Pancreas (tissue), 10 donors: Measurements from ENCODE around the gene RBAK. TPM values are rescaled to one million over a fixed set of nuclear protein-coding genes. Genes with fewer than 3 reads are reported as not detected.
"Not testable (repeated sequence)": the region's sequence is repeated elsewhere in the genome, so short reads cannot be mapped to it uniquely, and the experiment has no call there.

Source experiments
- ATAC-seq, 4 donors: fragments of 200-7000 bp; cut with Tn5 transposase; one replicate each; pipeline versions ENCODE4 v1.8.0 to v1.9.1; 2020; ENCODE audit warnings: mild to moderate bottlenecking in 4 of 4, moderate library complexity in 4 of 4
- DNase-seq, 6 donors: peaks; one replicate each; pipeline ENCODE4 v3.0.0-alpha.2; 2020
- FAIRE-seq: peaks from 2 replicates; lab custom pipeline; 2012; peaks lifted over from hg19 to GRCh38; lab: Jason Lieb, UNC
- H3K27ac ChIP-seq, 4 donors: fragments of 200-600 bp; sonication (generic); 1 replicate in 3 of 4; 2 replicates in 1 of 4; pipeline versions ENCODE4 v1.5.0 to v1.8.0; 2020
- H3K27me3 ChIP-seq, 4 donors: fragments of 200-600 bp; one replicate each; pipeline ENCODE4 v1.8.0; 2021
- H3K36me3 ChIP-seq, 3 donors: fragments of 200-600 bp; sonication (generic) in 1 of 3; one replicate each; pipeline versions ENCODE4 v1.5.0 to v1.8.0; 2020 to 2021
- H3K4me1 ChIP-seq, 3 donors: fragments of 200-600 bp; one replicate each; pipeline ENCODE4 v1.8.0; 2021
- H3K4me3 ChIP-seq, 4 donors: fragments of 200-600 bp; sonication (generic) in 2 of 4; one replicate each; pipeline versions ENCODE4 v1.5.0 to v1.8.0; 2020 to 2021
- H3K9me3 ChIP-seq, 4 donors: fragments of 200-600 bp; one replicate each; pipeline ENCODE4 v1.8.0; 2021
- CTCF ChIP-seq, 4 donors: fragments of 200-600 bp; sonication (generic) in 3 of 4; IDR thresholded peaks; one replicate each; pipeline versions ENCODE4 v1.5.0 to v1.8.0; 2021; ENCODE audit warnings: antibody characterized with exemption in 4 of 4
- WGBS, 2 donors: extraction: QIAGEN DNeasy Blood & Tissue Kit; methylation state at CpG; one replicate each; pipeline ENCODE4 v1.1.7; 2013; 5-methylcytosine and 5-hydroxymethylcytosine counted together
- intact Hi-C, 3 donors: fragments of 100-400 bp; cut with DNase I; formaldehyde crosslinking; loops; one replicate each; pipeline versions ENCODE4 v1.11.1 to v1.14.2; 2022
- polyA plus RNA-seq, 2 donors: library from polyadenylated mRNA; stranded (reverse); fragments of 200-250 nt; gene quantifications; one replicate each; pipeline ENCODE4 v1.2.3, GENCODE V29; 2013
- total RNA-seq, 6 donors: library from RNA; stranded (reverse); fragmentation: NEBNext Ultra II Directional in 4 of 6; extraction: Animal tissue kit (Norgen Biotek cat#: 25700) in 4 of 6; gene quantifications; one replicate each; pipeline versions ENCODE4 v1.2.1 to v1.2.4, GENCODE V29; 2021 to 2023
- donor health status: healthy with polysubstance abuse.
- donor health status: DM: no; HTN: no; CAD: no; lungs with moderate emphysema.
- donor health status: DM: no; HTN: no; CAD: no.
- donor health status: control.
- donor health status: control.
- donor health status: Bipolar disorder and iron deficiency.
- donor health status: DM: yes; HTN: yes; CAD: no.
- donor health status: DM: no; HTN: no; CAD: no.
- donor health status: DM: no; HTN: no; CAD: no.
- donor health status: DM: yes; HTN: yes; CAD: no.

RBAK gene
- total and polyA plus RNA-seq, 8 donors = 3.3 to 7.9 (median 5.6) TPM

GRCh38 chr7:5020098-5020497 is 25.6 kb upstream of the RBAK start:
- intact Hi-C loops = no loop called here
- 97% methylated on average over 9 of the region's 9 CpGs for WGBS, 2 donors
- H3K4me1 ChIP-seq = no peaks in the 10 kb centered on the region
- no peak overlapping the region for H3K4me3 ChIP-seq
- H3K36me3 ChIP-seq = no peaks in the 10 kb centered on the region
- ATAC-seq (no peak), DNase-seq (no peak), FAIRE-seq (no peak)
- no peaks in the 10 kb centered on the region for H3K9me3 ChIP-seq
- no peaks in the 10 kb centered on the region for H3K27me3 ChIP-seq
- TF ChIP-seq CTCF (IDR thresholded peaks at IDR 0.05) = no peak
- no peak overlapping the region for H3K27ac ChIP-seq

- H3K27me3 ChIP-seq, H3K36me3 ChIP-seq, DNase-seq, H3K9me3 ChIP-seq, H3K27ac ChIP-seq, H3K4me3 ChIP-seq, FAIRE-seq, intact Hi-C loops, H3K4me1 ChIP-seq, ATAC-seq: not testable (repeated sequence)
- 93 to 96% methylated on average over 14 of the region's 14 CpGs for WGBS, 2 donors
Observed at GRCh38 chr7:5020976-5021550, 24.6 kb upstream of the RBAK start.

GRCh38 chr7:5023626-5024025 is 22.0 kb upstream of the RBAK start:
- DNase-seq, H3K36me3 ChIP-seq, H3K4me1 ChIP-seq, intact Hi-C loops, FAIRE-seq, H3K4me3 ChIP-seq, ATAC-seq, H3K9me3 ChIP-seq, H3K27ac ChIP-seq, H3K27me3 ChIP-seq: not testable (repeated sequence)
- WGBS, 2 donors = 95 to 99% methylated on average over 12 of the region's 12 CpGs

- ATAC-seq, H3K27ac ChIP-seq, H3K27me3 ChIP-seq, H3K36me3 ChIP-seq, intact Hi-C loops, H3K9me3 ChIP-seq, H3K4me1 ChIP-seq, H3K4me3 ChIP-seq, FAIRE-seq, DNase-seq: not testable (repeated sequence)
- 97 to 99% methylated on average over 14 of the region's 14 CpGs for WGBS, 2 donors
Observed at GRCh38 chr7:5027796-5028410, 17.8 kb upstream of the RBAK start.

GRCh38 chr7:5033186-5033585 is 12.5 kb upstream of the RBAK start:
- intact Hi-C loops, H3K27ac ChIP-seq, H3K9me3 ChIP-seq, H3K4me1 ChIP-seq, DNase-seq, ATAC-seq, FAIRE-seq, H3K27me3 ChIP-seq, H3K36me3 ChIP-seq, H3K4me3 ChIP-seq: not testable (repeated sequence)
- 89 to 93% methylated on average over 9 to 10 of the region's 10 CpGs for WGBS, 2 donors

GRCh38 chr7:5035276-5035675 is 10.4 kb upstream of the RBAK start:
- intact Hi-C loops = no loop called here
- no peak overlapping the region for H3K27ac ChIP-seq
- H3K36me3 ChIP-seq = no peaks in the 10 kb centered on the region
- H3K9me3 ChIP-seq = no peaks in the 10 kb centered on the region
- no peak for TF ChIP-seq CTCF (IDR thresholded peaks at IDR 0.05)
- no peak for ATAC-seq
- H3K27me3 ChIP-seq = no peaks in the 10 kb centered on the region
- WGBS, 2 donors = 89 to 90% methylated on average over 9 of the region's 9 CpGs
- FAIRE-seq = no peak
- H3K4me3 ChIP-seq = no peak overlapping the region
- no peak for DNase-seq
- H3K4me1 ChIP-seq = no peaks in the 10 kb centered on the region

GRCh38 chr7:5036446-5036845 is 9.2 kb upstream of the RBAK start:
- intact Hi-C loops = no loop called here
- 86 to 92% methylated on average over 9 of the region's 9 CpGs for WGBS, 2 donors

More at GRCh38 chr7:5036446-5036845, 9.2 kb upstream of the RBAK start:
- FAIRE-seq = no peak
- Histone ChIP-seq H3K27me3 (no peaks in the 10 kb centered on the region), H3K4me1 (no peaks in the 10 kb centered on the region), H3K36me3 (no peaks in the 10 kb centered on the region), H3K9me3 (no peaks in the 10 kb centered on the region), H3K27ac (no peak overlapping the region), H3K4me3 (no peak overlapping the region)
- DNase-seq = no peak
- no peak for ATAC-seq
- no peak for TF ChIP-seq CTCF (IDR thresholded peaks at IDR 0.05)
